DMS153 treated with DMSO at 0.1 percent for 48 hours (cell line): ENCODE measurements around the gene EFHD2.
"Not testable (repeated sequence)": the region's sequence is repeated elsewhere in the genome, so short reads cannot be mapped to it uniquely, and the experiment has no call there.

ENCODE experiments used
- DNase-seq: peaks from one replicate; lab custom pipeline; 2025; ENCODE audit not compliant: unreplicated experiment; lab: John Stamatoyannopoulos, UW

The EFHD2 gene, protein sequence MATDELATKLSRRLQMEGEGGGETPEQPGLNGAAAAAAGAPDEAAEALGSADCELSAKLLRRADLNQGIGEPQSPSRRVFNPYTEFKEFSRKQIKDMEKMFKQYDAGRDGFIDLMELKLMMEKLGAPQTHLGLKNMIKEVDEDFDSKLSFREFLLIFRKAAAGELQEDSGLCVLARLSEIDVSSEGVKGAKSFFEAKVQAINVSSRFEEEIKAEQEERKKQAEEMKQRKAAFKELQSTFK

GRCh38 chr1:15409388-15410222 is at the start of gene EFHD2:
TSS of gene EFHD2 (plus strand) at chr1:15409888. CDS start at chr1:15409972, 84 bp downstream.
- DNase-seq, result peak; percentile 62

GRCh38 chr1:15360700-15361099 is 49.0 kb upstream of the EFHD2 start:
- DNase-seq, result no peak

GRCh38 chr1:15362096-15362736 is 47.5 kb upstream of the EFHD2 start:
- no peak for DNase-seq

GRCh38 chr1:15362737-15363128 is 47.0 kb upstream of the EFHD2 start:
- no peak for DNase-seq

GRCh38 chr1:15364740-15365139 is 44.9 kb upstream of the EFHD2 start:
- no peak for DNase-seq

DNA sequence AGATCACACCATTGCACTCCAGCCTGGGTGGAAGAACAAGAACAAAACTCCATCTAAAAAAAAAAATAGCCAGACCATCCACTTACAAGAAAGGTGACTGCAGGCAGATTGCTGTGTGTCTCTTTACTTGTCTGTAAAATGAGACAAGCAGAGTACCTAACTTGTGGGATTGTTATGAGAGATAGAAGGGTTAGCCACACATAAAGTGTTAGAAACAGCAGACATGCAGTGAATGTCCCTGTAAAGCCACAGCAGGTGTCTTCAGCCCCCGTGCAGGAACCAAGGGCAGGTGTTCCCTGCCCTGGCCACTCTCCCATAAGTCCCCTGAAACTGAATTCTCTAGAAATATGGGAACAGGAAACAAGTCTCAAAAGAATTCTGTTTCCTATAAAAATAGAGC is 40.8 kb upstream of the EFHD2 start:
- DNase-seq, result no peak

GRCh38 chr1:15370268-15370667 is 39.4 kb upstream of the EFHD2 start:
- DNase-seq, result no peak

DNA sequence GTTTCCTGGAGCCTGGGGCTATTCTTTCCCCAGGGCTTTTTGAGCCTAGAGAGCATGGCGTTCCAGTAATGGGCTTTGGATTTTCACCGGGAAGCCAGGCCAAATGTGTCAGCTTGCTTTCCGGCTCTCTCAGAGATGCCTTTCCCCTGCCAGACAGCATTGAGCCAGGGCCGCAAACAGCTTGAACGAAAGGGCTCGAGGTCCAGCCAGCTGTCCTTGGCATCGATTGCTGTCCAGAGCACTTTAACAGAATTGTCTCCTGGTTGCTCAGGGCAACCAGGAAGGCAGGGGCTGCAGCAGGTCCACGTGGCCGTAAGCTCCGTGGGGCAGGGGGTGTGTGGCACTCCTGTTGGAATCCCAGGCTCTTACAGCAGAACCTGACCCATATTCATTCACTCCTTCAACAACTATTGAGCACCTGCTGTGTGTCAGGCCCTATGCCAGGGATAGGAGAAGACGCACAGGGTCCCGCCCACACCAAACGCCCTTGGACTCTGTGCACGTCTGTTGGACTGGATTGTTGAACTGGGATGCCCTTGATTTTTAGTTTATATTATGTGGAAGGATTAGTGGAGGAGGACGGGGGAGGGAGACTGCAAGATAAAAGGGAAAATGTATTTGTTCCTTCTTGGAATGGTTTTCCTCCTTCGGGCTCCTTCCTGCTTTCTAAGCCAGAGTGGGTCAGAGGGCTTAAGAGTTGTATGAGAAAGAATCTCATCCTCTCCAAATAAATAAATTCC is 38.7 kb upstream of the EFHD2 start:
- no peak for DNase-seq

DNA sequence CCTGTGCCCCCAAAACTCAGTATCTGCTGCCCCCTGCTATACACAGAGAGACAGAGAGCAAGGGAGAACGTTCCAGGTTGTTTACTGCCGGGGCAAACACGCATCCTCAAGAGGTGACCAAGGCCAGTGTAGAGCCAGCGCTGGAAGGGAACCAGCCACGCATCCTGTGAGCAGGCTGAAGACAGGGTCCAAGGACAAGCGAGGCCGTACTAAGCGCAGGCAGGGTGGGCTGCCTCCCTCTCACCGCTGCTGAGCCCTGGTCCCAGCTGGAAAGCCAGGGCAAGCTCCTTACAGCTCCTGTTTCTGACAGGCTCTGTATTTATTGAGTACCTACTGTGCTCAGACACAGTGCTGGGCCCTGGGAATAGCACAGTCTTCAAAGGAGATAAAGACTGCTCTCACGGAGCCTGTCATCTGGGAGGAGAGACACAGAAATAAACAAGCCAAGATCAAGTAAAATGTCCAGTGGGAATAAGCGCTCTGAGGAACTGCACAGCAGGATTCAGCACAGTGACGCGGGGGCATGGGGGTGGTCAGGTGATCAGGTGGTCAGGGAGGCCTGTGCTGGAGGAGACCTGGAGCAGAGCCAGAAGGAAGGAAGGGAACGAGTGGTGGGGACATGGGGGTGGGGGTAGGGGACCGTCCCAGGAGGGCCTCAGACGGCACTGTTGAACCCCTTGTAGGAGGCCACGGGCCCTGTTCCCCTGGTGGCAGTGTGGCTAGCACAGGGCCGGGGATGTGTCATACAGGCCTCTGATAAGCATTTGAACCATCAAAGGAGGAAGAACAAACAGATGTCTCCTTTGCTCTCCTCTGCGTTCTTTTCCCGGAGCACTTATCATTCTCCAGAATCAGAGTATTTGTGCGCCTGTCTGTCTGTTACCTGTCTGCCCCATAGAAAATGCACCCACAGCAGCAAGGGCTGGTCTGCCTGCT is 37.8 kb upstream of the EFHD2 start:
- DNase-seq, result no peak

DNA sequence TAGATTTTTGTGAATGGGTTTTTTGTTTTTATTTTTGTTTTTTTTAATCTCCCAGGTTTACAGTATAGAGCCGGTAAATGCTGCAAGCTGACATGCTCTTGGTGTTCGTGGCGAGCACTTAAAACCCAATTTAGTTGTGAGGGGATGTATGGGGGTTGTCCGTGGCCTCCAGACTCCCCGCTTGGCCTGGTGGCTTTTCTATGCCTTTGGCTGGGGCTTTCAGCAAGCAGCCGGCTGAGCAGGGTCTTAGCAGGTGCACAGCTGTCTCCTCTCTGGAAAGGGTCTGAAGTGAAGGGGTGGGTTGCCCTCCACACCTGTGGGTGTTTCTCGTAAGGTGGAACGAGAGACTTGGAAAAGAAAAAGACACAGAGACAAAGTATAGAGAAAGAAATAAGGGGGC is 31.0 kb upstream of the EFHD2 start:
- no peak for DNase-seq

GRCh38 chr1:15379151-15379550 is 30.5 kb upstream of the EFHD2 start:
- not testable (repeated sequence) for DNase-seq

GRCh38 chr1:15380601-15381508 is 28.8 kb upstream of the EFHD2 start:
- no peak for DNase-seq

DNA sequence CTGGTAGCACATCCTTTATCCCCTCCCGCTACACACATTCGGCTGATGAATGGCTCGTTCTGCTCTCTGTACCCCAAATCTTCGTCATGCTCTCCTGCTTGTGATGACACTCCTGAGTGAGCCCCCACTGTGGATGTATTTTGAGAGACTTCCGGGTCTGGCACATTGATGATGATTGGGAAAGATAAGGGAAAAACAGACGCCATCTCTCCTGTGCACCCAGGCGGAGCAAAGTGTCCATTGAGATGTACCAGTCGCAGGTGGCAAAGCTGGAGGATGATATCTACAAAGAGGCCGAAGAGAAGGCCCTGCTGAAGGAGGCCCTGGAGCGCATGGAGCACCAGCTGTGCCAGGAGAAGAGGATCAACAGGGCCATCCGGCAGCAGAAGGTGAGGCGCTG is 27.9 kb upstream of the EFHD2 start:
- DNase-seq, result no peak

DNA sequence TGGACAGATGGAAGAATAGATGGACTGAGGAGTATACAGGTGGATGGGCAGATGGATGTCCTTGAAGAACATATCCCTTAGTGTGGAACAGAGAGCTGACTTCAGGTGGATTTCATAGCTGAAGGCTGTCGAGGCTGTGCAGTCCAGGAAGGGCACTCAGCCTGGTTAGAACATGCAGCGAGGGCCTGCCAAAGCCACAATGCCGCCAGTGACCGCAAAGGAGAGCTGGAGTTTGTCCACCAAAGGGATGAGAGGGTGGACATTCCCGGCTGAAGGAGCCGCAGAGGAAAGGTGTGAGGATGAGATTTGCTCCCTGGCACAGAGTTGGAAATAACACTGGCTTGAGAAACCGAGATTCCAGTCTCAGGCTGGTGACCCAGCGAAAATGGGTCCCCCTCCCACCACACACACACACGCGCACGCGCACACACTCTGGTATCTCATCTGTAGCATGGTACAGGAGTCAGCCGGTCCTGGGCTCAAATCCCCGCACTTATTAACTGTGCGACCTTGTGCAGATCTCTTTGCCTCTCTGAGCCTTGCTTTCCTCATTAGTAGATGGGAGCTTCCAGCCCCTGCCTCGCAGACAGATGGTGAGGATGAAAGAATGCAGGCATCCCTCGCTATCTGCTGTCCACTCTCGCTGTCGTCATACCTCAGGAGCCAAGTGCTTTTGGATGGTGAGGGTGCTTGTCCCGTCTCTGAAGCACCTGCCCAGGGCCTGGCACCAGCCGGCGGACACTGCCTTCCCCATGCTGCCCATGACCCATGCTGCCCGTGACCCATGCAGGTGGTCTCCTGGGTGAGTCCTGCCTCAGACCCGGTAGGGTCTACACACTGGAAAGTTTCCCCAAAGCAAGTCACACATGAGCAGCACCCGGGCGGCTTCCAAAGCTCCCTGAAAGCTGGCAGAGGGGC is 26.8 kb upstream of the EFHD2 start:
- no peak for DNase-seq

DNA sequence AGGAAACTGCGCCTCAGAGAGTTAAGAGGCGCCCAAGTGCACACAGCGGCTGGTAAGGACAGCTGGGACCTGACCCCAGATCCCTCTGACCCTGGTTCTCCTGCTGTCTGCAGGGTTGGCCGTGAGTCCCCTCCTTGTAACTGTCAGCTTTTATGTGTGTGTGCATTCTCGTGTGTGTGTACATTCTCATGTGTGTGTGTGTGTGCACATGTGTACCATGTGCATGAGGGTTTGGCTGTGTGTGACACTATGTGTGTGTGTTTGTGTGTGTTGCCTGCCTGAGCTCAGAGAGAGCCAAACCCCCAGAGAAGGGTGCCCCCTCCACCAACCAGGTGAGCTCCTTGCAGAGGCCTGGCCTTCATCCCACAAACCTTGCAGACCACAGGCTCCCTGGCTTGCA is 25.9 kb upstream of the EFHD2 start:
- no peak for DNase-seq

GRCh38 chr1:15384301-15384901 is 25.3 kb upstream of the EFHD2 start:
- DNase-seq, result no peak

- no peak for DNase-seq
These were observed 24.3 kb upstream of the EFHD2 start for GRCh38 chr1:15385420-15385819.
